ENCODE data around the gene FAM3B.

The FAM3B gene

GRCh38 chr21:41318218-41318617, 1.6 kb downstream of the FAM3B start:
- no peak for DNase-seq (ENCODE audit: low read depth in 4 of 4, low spot score in 1 of 4)

- DNase-seq (ENCODE audit: low read depth in 4 of 4, low spot score in 1 of 4): no peak
These were observed 2.7 kb downstream of the FAM3B start for GRCh38 chr21:41319273-41319672.

GRCh38 chr21:41321211-41321907, 4.8 kb downstream of the FAM3B start:
- no peak for DNase-seq (ENCODE audit: low read depth in 4 of 4, low spot score in 1 of 4)

DNA sequence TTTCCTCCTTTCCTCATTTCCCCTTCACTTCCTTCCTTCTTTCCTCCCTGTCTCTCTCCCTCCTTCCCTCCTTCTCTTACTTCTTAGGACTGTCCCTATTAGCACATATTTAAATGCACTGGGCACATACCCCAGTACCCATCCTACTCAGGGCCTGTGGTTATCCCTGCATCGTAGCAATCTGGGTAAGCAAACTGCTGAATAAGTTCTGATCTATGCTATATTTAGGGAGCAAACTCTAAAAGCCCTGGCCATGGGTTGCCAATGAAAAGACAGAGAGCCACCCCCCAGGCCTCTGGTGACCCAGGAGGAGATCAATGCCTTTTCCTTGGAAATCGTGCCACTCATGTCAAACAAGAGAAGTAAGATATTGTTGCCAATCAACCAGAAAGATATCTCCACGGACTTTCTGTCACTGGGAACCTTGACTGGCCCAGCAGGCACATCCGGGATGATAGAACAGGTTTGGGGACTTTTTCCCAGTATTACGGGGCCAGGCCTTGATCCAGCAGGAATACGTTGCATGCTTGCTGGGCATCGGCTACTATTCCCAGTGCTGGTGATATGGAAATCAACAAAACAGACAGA, 5.4 kb downstream of the FAM3B start:
- DNase-seq (ENCODE audit: low read depth in 4 of 4, low spot score in 1 of 4): no peak

- DNase-seq (ENCODE audit: low read depth in 4 of 4, low spot score in 1 of 4): no peak
These were observed 6.1 kb downstream of the FAM3B start for GRCh38 chr21:41322496-41323382.

DNA sequence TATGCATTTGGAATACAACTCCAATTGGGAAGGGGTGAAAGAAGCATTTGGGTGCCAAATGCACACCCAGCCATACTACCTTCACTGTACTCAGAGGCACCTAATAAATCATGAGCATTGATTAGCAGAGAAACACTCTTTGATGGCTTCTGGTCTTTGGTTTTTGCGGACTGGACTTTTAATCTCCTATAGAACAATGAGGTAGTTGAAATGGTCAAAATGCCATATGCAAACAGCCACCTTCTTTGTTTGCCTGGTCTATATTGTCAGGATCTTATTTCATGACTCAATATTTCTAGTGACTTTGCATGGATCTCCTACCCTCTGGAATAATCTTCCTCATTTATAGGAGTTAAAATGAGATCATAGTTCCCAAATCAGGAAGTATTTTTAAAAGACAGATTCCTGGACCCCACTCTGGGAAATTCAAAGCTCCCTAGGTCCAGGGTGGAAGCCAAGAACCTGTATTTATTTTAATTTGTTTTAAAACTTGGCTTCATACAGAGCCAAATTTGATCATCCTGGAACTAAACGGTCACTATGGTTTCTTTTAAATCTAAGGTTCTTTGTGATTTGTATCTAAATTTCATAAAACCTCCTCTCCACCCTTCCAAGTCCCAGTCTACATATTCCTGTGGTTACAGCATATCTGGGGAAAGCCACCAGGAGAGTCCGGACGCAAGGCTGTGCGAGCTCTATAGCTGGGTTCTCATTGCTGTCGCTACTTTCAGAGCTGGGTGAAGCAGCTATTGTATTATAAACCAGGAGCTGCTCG, 8.7 kb downstream of the FAM3B start:
- no peak for DNase-seq (ENCODE audit: low read depth in 4 of 4, low spot score in 1 of 4)

DNA sequence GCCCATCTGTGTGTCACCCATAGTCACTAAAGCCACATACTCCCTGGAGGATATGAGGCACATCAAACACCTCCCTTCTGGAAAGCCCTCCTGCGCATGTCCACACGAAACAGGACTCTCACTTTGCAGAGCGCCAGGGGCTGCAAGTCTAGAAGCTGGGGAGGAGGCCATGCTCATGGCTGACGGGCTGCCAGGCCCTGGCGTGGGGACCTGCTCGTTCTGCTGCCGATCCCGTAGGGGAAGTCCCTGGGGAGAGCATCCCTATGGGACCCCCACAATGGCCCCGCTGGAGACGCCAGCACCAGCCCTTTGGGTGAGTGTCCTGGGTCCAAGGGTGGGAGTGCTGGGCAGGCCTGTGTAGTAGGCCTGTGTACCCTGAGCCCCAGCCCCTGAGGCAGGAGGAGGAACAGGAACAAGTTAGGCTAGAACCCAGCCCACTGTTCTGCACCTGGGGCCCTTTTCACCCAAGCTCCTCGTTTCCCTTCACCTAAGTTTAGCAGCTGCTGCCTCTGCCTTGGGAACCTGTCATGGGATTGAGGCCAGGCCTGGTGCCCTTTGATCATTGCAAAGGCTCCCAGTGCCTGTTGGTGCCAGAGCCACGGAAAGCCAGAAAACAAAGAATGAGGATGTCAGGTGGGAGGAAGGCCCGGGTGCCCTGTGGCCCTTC, 9.9 kb downstream of the FAM3B start:
- no peak for DNase-seq (ENCODE audit: low read depth in 4 of 4, low spot score in 1 of 4)

- no peak for DNase-seq (ENCODE audit: low read depth in 4 of 4, low spot score in 1 of 4)
These were observed 11.2 kb downstream of the FAM3B start for GRCh38 chr21:41327753-41328152.

DNA sequence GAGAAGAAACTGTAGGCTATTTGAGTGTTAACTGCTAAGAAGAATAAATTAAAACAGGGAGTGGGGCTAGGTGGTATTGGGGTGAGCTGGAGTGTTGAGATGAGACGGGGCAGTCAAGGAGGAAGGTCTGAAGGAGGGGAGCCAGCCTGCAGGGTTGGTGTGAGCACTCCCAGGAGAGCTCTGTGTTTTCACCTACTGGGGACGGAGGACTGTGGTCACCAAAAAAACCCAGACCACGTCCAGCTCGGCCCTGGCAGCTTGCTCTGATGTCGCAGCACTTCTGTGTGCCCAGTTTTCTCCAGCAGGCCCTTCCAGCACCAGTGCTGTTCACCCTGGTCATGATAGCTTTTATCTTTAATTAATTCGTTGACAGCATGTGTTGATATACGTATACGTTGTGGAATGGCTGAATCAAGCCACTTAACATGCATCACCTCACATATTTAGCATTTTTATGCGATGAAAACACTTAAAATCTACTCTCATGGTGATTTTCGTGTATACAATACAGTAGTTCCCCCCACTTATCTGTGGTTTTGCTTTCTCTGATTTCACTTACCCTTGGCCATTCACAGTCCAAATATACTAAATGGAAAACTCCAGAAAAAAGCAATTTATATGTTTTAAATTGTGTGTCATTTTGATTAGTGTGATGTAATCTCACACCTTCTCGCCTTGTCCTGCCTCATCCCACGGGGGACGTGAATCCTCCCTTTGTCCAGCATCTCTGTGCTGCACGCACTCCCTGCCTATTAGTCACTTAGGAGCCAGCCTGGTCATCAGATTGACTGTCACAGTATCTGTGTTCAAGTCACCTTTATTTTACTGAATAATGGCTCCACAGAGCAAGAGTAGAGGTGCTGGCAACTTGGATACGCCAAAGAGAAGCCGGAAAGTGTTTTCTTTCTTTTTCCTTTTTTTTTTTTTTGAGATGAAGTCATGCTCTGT, 12.3 kb downstream of the FAM3B start:
- no peak for DNase-seq (ENCODE audit: low read depth in 4 of 4, low spot score in 1 of 4)

GRCh38 chr21:41333752-41334151, 17.2 kb downstream of the FAM3B start:
- DNase-seq (ENCODE audit: low read depth in 4 of 4, low spot score in 1 of 4): no peak

DNA sequence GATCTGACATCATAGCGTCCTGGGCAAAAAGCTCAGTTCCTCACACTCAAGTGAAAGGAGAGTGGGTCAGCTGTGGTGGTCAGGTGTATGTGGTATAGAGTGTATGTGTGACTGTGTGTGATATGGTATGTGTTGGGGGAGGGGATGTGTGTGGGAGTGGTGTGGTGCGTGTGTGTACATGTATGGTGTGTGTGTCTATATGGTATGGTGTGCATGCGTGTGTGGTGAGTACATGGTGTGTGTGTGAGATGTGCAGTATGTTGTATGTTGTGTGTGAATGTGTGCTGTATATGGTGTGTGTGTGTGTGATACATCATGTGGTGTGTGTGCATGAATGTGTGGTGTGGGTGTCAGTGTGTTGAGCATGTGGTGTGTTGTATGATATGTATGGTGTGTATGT, 20.9 kb downstream of the FAM3B start:
- no peak for DNase-seq (ENCODE audit: low read depth in 4 of 4, low spot score in 1 of 4)

GRCh38 chr21:41338455-41338854, 21.9 kb downstream of the FAM3B start:
- DNase-seq (ENCODE audit: low read depth in 4 of 4, low spot score in 1 of 4): no peak

GRCh38 chr21:41342035-41342434, 25.4 kb downstream of the FAM3B start:
- DNase-seq (ENCODE audit: low read depth in 4 of 4, low spot score in 1 of 4): no peak

GRCh38 chr21:41344146-41344545, 27.5 kb downstream of the FAM3B start:
- no peak for DNase-seq (ENCODE audit: low read depth in 4 of 4, low spot score in 1 of 4)

- DNase-seq (ENCODE audit: low read depth in 4 of 4, low spot score in 1 of 4): no peak
These were observed 28.8 kb downstream of the FAM3B start for GRCh38 chr21:41345356-41345755.

DNA sequence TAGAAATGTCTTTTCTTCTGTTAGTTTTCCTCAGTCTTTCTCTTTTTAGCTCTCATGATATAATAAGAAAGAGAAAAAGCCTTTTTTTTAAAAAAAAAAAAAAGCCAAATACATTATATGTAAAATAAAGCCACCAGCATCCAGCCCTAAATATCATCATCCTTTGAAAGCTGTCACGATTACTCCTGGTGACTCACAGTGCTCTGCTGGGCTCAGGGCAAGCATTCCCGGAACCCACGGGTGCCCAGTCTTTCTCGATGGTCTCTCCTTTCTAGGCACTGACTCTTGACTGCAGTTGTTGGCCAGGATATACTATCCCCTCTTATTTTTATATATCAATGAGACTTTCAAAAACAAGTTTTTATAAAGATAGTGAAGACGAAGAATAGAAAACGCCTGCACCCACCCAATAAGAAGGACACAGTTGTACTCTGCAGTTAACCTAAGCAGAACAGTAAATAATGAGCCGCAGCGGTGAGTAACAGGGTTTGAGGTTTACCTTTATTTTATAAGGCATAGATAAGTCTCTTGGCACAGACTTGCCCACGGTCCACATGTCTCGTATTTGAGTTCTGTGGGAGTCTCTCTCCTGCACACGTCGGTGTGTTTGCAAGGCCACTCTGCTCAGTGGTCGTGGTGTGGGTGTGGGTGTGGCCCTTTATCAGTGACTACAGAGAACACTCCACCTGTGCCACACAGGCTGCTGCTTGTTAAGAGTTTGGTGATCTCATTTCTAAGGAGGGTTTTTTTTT, 29.5 kb downstream of the FAM3B start:
- no peak for DNase-seq (ENCODE audit: low read depth in 4 of 4, low spot score in 1 of 4)

- no peak for DNase-seq (ENCODE audit: low read depth in 4 of 4, low spot score in 1 of 4)
These were observed 30.2 kb downstream of the FAM3B start for GRCh38 chr21:41346758-41347157.

DNA sequence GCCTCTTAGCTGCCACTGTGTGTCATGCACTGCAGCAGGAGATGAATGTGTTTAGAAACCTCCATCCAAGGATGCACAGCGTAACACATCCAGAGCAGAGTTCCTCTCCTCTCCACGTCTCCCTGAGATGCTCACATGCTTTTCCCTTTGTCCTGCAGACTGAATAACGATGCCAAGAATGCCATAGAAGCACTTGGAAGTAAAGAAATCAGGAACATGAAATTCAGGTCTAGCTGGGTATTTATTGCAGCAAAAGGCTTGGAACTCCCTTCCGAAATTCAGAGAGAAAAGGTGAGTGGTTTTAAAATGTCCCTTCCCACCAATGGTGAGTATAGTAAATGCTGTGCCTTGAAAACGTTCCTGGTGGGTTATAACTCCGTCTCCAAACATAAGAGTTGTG, 31.8 kb downstream of the FAM3B start:
- DNase-seq (ENCODE audit: low read depth in 4 of 4, low spot score in 1 of 4): no peak

- DNase-seq (ENCODE audit: low read depth in 4 of 4, low spot score in 1 of 4): no peak
These were observed 32.5 kb downstream of the FAM3B start for GRCh38 chr21:41349126-41349525.
